Pancreas (tissue), 10 donors: Measurements from ENCODE around the gene DIP2C. TPM values are rescaled to one million over a fixed set of nuclear protein-coding genes. Genes with fewer than 3 reads are reported as not detected.

Experiments used
- ATAC-seq, 4 donors: fragments of 200-7000 bp; cut with Tn5 transposase; one replicate each; pipeline versions ENCODE4 v1.8.0 to v1.9.1; 2020; ENCODE audit warnings: mild to moderate bottlenecking in 4 of 4, moderate library complexity in 4 of 4
- DNase-seq, 6 donors: peaks; one replicate each; pipeline ENCODE4 v3.0.0-alpha.2; 2020
- FAIRE-seq: peaks from 2 replicates; lab custom pipeline; 2012; peaks lifted over from hg19 to GRCh38; lab: Jason Lieb, UNC
- H3K27ac ChIP-seq, 4 donors: fragments of 200-600 bp; sonication (generic); 1 replicate in 3 of 4; 2 replicates in 1 of 4; pipeline versions ENCODE4 v1.5.0 to v1.8.0; 2020
- H3K27me3 ChIP-seq, 4 donors: fragments of 200-600 bp; one replicate each; pipeline ENCODE4 v1.8.0; 2021
- H3K36me3 ChIP-seq, 3 donors: fragments of 200-600 bp; sonication (generic) in 1 of 3; one replicate each; pipeline versions ENCODE4 v1.5.0 to v1.8.0; 2020 to 2021
- H3K4me1 ChIP-seq, 3 donors: fragments of 200-600 bp; one replicate each; pipeline ENCODE4 v1.8.0; 2021
- H3K4me3 ChIP-seq, 4 donors: fragments of 200-600 bp; sonication (generic) in 2 of 4; one replicate each; pipeline versions ENCODE4 v1.5.0 to v1.8.0; 2020 to 2021
- H3K9me3 ChIP-seq, 4 donors: fragments of 200-600 bp; one replicate each; pipeline ENCODE4 v1.8.0; 2021
- WGBS, 2 donors: extraction: QIAGEN DNeasy Blood & Tissue Kit; methylation state at CpG; one replicate each; pipeline ENCODE4 v1.1.7; 2013; 5-methylcytosine and 5-hydroxymethylcytosine counted together
- intact Hi-C, 3 donors: fragments of 100-400 bp; cut with DNase I; formaldehyde crosslinking; loops; one replicate each; pipeline versions ENCODE4 v1.11.1 to v1.14.2; 2022
- polyA plus RNA-seq, 2 donors: library from polyadenylated mRNA; stranded (reverse); fragments of 200-250 nt; gene quantifications; one replicate each; pipeline ENCODE4 v1.2.3, GENCODE V29; 2013
- total RNA-seq, 6 donors: library from RNA; stranded (reverse); fragmentation: NEBNext Ultra II Directional in 4 of 6; extraction: Animal tissue kit (Norgen Biotek cat#: 25700) in 4 of 6; gene quantifications; one replicate each; pipeline versions ENCODE4 v1.2.1 to v1.2.4, GENCODE V29; 2021 to 2023
- TF ChIP-seq, protein P1 (sequence below), 4 donors: fragments of 200-600 bp; sonication (generic) in 3 of 4; IDR thresholded peaks; one replicate each; pipeline versions ENCODE4 v1.5.0 to v1.8.0; 2021; ENCODE audit warnings: antibody characterized with exemption in 4 of 4
- donor health status: healthy with polysubstance abuse.
- donor health status: DM: no; HTN: no; CAD: no; lungs with moderate emphysema.
- donor health status: DM: no; HTN: no; CAD: no.
- donor health status: control.
- donor health status: control.
- donor health status: Bipolar disorder and iron deficiency.
- donor health status: DM: yes; HTN: yes; CAD: no.
- donor health status: DM: no; HTN: no; CAD: no.
- donor health status: DM: no; HTN: no; CAD: no.
- donor health status: DM: yes; HTN: yes; CAD: no.

DIP2C gene
- total and polyA plus RNA-seq, 8 donors: 4.3 to 11.8 (median 7.3) TPM

DNA sequence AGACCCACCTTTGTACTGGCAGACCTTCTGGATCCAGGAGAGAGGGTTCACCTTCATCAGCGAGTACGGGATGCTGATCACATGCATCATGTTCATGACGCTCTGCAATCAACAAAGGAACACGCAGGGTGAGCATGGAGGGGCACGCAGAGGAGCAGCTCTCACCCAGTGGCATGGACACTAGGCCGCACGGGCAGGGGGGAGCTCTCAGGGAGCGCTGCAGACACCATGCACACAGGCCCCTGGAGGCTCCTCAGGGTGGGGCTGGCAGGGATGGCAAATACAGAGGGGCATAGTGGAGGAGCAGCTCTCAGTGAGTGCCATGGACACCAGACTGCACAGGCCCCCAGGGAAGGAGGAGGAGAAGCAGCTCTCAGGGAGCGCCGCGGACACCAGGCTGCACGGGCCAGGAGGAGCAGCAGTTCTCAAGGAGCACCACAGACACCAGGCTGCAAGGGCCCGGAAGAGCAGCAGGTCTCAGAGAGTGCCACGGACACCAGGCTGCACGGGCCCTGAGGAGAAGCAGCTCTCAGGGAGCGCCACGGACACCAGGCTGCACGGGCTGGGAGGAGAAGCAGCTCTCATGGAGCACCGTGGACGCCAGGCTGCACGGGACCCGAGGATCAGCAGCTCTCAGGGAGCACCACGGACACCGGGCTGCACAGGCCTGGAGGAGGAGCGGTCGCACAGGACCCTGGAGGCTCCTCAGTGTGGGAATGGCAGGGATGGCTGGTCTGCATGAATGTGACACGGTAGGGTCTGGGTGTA lies 304.7 kb downstream of the DIP2C start:
- ATAC-seq (peak in 2 of 4 donors; percentile 9 to 13), DNase-seq (no peak), FAIRE-seq (no peak)
- H3K9me3 ChIP-seq: no peaks in the 10 kb centered on the region
- no peaks in the 10 kb centered on the region for H3K4me1 ChIP-seq
- 93 to 94% methylated on average over 27 of the region's 27 CpGs for WGBS, 2 donors
- intact Hi-C loops: no loop called here
- peaks cover 0 to 21% (median 5%) of the 10 kb centered on the region in 3 donors for H3K36me3 ChIP-seq
- no peak overlapping the region for H3K4me3 ChIP-seq
- TF ChIP-seq, protein P1, sequence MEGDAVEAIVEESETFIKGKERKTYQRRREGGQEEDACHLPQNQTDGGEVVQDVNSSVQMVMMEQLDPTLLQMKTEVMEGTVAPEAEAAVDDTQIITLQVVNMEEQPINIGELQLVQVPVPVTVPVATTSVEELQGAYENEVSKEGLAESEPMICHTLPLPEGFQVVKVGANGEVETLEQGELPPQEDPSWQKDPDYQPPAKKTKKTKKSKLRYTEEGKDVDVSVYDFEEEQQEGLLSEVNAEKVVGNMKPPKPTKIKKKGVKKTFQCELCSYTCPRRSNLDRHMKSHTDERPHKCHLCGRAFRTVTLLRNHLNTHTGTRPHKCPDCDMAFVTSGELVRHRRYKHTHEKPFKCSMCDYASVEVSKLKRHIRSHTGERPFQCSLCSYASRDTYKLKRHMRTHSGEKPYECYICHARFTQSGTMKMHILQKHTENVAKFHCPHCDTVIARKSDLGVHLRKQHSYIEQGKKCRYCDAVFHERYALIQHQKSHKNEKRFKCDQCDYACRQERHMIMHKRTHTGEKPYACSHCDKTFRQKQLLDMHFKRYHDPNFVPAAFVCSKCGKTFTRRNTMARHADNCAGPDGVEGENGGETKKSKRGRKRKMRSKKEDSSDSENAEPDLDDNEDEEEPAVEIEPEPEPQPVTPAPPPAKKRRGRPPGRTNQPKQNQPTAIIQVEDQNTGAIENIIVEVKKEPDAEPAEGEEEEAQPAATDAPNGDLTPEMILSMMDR (IDR thresholded peaks at IDR 0.05): no peak
- no peak overlapping the region for H3K27ac ChIP-seq
- H3K27me3 ChIP-seq: no peaks in the 10 kb centered on the region

DNA sequence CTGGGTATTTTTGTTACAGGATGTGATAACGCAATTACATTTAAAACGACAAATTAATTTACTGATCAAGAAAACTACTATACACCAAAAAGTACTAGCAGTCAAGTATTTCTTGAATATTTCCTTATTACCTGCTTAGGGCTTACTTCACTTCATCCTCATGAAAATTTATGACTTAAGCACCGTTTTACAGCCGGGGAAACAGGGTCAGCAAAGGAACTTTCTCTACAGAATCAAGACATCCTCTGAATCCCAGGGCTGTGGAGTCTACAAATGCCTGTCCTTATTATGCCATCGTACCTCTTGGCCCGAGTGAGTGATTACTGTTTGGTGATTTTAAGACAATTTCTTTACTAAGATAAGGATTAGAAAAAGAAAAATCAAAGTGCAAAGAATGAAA lies 305.9 kb downstream of the DIP2C start:
- intact Hi-C loops: no loop called here
- peaks cover 0 to 19% (median 0%) of the 10 kb centered on the region in 3 donors for H3K36me3 ChIP-seq
- ATAC-seq: no peak
- DNase-seq: no peak
- no peak overlapping the region for H3K4me3 ChIP-seq
- TF ChIP-seq, protein P1 (IDR thresholded peaks at IDR 0.05): no peak
- FAIRE-seq: no peak
- 92 to 94% methylated on average over 6 of the region's 6 CpGs for WGBS, 2 donors
- no peak overlapping the region for H3K27ac ChIP-seq
- H3K4me1 ChIP-seq: no peaks in the 10 kb centered on the region
- H3K27me3 ChIP-seq: no peaks in the 10 kb centered on the region
- H3K9me3 ChIP-seq: no peaks in the 10 kb centered on the region

DNA sequence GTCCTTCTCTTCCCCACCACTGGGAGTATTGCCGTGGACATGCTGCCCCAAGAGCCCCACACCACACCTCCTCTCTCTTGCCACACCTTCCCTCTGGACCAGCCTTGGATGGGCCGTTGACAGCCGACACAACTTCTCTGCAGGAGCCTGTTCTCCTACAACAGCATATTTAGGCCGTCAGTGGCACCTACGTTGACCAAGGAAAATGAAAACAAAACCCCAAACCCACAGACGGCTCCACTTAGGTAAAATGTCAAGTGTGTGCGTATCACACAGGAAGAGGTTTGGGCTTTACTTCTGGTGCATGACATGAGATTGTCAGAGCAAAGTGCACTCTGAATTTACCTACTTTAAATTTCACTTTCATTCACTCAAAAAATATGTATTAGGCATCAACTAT lies 307.7 kb downstream of the DIP2C start:
- FAIRE-seq: no peak
- ATAC-seq: no peak
- TF ChIP-seq, protein P1 (IDR thresholded peaks at IDR 0.05): no peak
- Histone ChIP-seq H3K27me3 (no peaks in the 10 kb centered on the region), H3K27ac (no peak overlapping the region), H3K36me3 (peaks cover 0 to 19% (median 0%) of the 10 kb centered on the region in 3 donors), H3K4me3 (no peak overlapping the region), H3K4me1 (no peaks in the 10 kb centered on the region), H3K9me3 (no peaks in the 10 kb centered on the region)
- intact Hi-C loops: no loop called here
- no peak for DNase-seq
- WGBS, 2 donors: 90 to 93% methylated on average over 7 of the region's 7 CpGs

DNA sequence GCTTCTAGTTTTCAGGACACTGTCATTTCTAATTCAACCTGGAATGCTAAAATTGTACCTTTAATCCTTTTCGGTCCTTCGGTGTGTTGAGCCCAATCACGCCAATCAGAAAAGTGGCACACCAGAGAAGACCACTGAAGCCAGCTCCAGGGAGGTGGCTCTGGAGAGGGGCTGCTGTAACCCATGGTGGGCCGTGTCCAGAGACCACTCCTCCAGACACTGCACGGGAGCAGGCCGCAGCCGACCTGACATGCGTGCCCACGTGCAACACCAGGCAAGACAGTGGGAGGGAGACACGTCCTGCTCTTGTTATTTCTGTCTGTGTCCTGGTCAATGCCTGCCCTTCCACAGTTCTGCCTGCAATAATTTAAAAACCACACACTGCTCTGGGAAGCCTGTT lies 308.1 kb downstream of the DIP2C start:
- Histone ChIP-seq H3K4me3 (no peak overlapping the region), H3K9me3 (no peaks in the 10 kb centered on the region), H3K27me3 (no peaks in the 10 kb centered on the region), H3K36me3 (peaks cover 0 to 19% (median 0%) of the 10 kb centered on the region in 3 donors), H3K27ac (no peak overlapping the region), H3K4me1 (no peaks in the 10 kb centered on the region)
- no peak for ATAC-seq
- no peak for FAIRE-seq
- 95% methylated on average over 10 of the region's 10 CpGs for WGBS, 2 donors
- intact Hi-C loops: no loop called here
- TF ChIP-seq, protein P1 (IDR thresholded peaks at IDR 0.05): no peak
- no peak for DNase-seq

DNA sequence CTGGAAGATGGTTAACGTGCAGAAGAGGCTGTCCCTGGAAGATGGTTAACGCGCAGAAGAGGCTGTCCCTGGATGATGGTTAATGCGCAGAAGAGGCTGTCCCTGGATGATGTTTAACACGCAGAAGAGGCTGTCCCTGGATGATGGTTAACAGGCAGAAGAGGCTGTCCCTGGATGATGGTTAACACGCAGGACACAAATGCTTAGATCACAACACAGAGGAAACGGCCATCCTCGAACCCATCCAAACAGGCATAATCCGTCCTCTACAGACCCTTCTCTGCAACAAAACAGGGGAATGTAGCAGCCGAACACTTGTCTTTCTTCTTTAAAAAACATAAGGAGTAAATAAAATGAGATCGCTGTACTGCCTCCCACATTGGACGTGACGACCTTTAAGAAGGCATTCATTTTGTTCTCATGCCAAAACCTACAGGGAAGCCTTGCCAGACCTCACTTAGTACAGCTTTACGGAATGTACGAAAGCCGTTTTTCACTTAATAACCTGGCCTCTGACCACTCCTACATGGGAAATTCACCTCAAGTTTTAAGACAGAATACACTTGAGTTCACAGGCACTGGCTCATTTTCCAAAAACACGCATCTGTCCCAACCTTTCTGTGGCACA lies 309.0 kb downstream of the DIP2C start:
- peaks cover 0 to 19% (median 0%) of the 10 kb centered on the region in 3 donors for H3K36me3 ChIP-seq
- no peaks in the 10 kb centered on the region for H3K4me1 ChIP-seq
- TF ChIP-seq, protein P1 (IDR thresholded peaks at IDR 0.05): no peak
- H3K27ac ChIP-seq: no peak overlapping the region
- WGBS, 2 donors: 85 to 88% methylated on average over 17 of the region's 17 CpGs
- DNase-seq: no peak
- intact Hi-C loops: no loop called here
- no peaks in the 10 kb centered on the region for H3K9me3 ChIP-seq
- H3K27me3 ChIP-seq: no peaks in the 10 kb centered on the region
- no peak for ATAC-seq
- H3K4me3 ChIP-seq: no peak overlapping the region
- no peak for FAIRE-seq
